HFFc6 (cell line): ENCODE results near the gene NSFL1C. TPM values are rescaled to one million over a fixed set of nuclear protein-coding genes. Genes with fewer than 3 reads are reported as not detected.
"Not testable (repeated sequence)": the region's sequence is repeated elsewhere in the genome, so short reads cannot be mapped to it uniquely, and the experiment has no call there.

Source experiments
- DNase-seq: peaks from one replicate; pipeline ENCODE4 v3.0.0-alpha.2; 2018
- H3K27ac Mint-ChIP-seq: 2 replicates; pipeline ENCODE4 v1.8.0; 2020; ENCODE audit warnings: mild to moderate bottlenecking, mixed read lengths
- H3K27me3 Mint-ChIP-seq: 2 replicates; pipeline ENCODE4 v1.8.0; 2021; ENCODE audit warnings: mild to moderate bottlenecking, moderate library complexity, mixed read lengths; ENCODE audit not compliant: insufficient read depth
- H3K36me3 Mint-ChIP-seq: 2 replicates; pipeline ENCODE4 v1.8.0; 2021; ENCODE audit warnings: low read depth, mixed read lengths
- H3K4me1 Mint-ChIP-seq: 2 replicates; pipeline ENCODE4 v1.8.0; 2020; ENCODE audit warnings: low read depth, mixed read lengths
- H3K4me3 Mint-ChIP-seq: 2 replicates; pipeline ENCODE4 v1.8.0; 2020; ENCODE audit warnings: mild to moderate bottlenecking, moderate library complexity, mixed read lengths
- H3K9me3 Mint-ChIP-seq: 2 replicates; pipeline ENCODE4 v1.8.0; 2020; ENCODE audit warnings: mild to moderate bottlenecking, mixed read lengths
- CTCF ChIP-seq: fragments of 200-600 bp; sonication (generic); IDR thresholded peaks from 2 replicates; pipeline ENCODE4 v1.5.0; 2021; ENCODE audit warnings: antibody characterized with exemption, mild to moderate bottlenecking
- total RNA-seq, 6 experiments: library from RNA; stranded (reverse); fragmentation: NEBNext Ultra II Directional; extraction: Animal tissue kit (Norgen Biotek cat#: 25700); gene quantifications; 2 replicates in 1 of 6; 3 replicates in 5 of 6; pipeline ENCODE4 v1.2.3, GENCODE V29; 2021

NSFL1C gene
- total RNA-seq, 6 experiments from 2014 or later, result 85.4 to 125 (median 103) TPM

GRCh38 chr20:1505871-1506270 is 39.2 kb upstream of the NSFL1C start:
- Mint-ChIP-seq H3K36me3 (no peaks in the 10 kb centered on the region), H3K27me3 (peaks cover 7% of the 10 kb centered on the region), H3K9me3 (no peaks in the 10 kb centered on the region), H3K27ac (peak overlapping the region; percentile 81), H3K4me3 (peak overlapping the region; percentile 60), H3K4me1 (peaks cover 46% of the 10 kb centered on the region)
- TF ChIP-seq CTCF, result no peak
- peak; percentile 58 for DNase-seq

- Mint-ChIP-seq H3K36me3 (no peaks in the 10 kb centered on the region), H3K9me3 (no peaks in the 10 kb centered on the region), H3K27ac (peak overlapping the region; percentile 81), H3K4me3 (peak overlapping the region; percentile 60), H3K27me3 (peaks cover 10% of the 10 kb centered on the region), H3K4me1 (peaks cover 50% of the 10 kb centered on the region)
- TF ChIP-seq CTCF, result no peak
- peak; percentile 74 for DNase-seq
Observed at GRCh38 chr20:1505361-1505760, 38.7 kb upstream of the NSFL1C start.

- TF ChIP-seq CTCF, result peak; percentile 97
- peak; percentile 92 for DNase-seq
- Mint-ChIP-seq H3K4me1 (peaks cover 46% of the 10 kb centered on the region), H3K27me3 (peaks cover 9% of the 10 kb centered on the region), H3K36me3 (no peaks in the 10 kb centered on the region), H3K4me3 (no peak overlapping the region), H3K9me3 (no peaks in the 10 kb centered on the region), H3K27ac (no peak overlapping the region)
Observed at GRCh38 chr20:1503564-1504227, 37.0 kb upstream of the NSFL1C start.

GRCh38 chr20:1500496-1500895 is 33.8 kb upstream of the NSFL1C start:
- Mint-ChIP-seq H3K4me3 (no peak overlapping the region), H3K27me3 (peaks cover 21% of the 10 kb centered on the region), H3K4me1 (peaks cover 26% of the 10 kb centered on the region), H3K27ac (no peak overlapping the region), H3K9me3 (no peaks in the 10 kb centered on the region; the same call in 1 of the 2 replicates), H3K36me3 (no peaks in the 10 kb centered on the region)
- TF ChIP-seq CTCF, result no peak
- DNase-seq, result no peak

GRCh38 chr20:1499528-1500420 is 33.1 kb upstream of the NSFL1C start:
- DNase-seq, result no peak
- no peaks in the 10 kb centered on the region; the same call in 1 of the 2 replicates for H3K9me3 Mint-ChIP-seq
- peaks cover 26% of the 10 kb centered on the region for H3K27me3 Mint-ChIP-seq
- no peak overlapping the region for H3K4me3 Mint-ChIP-seq
- TF ChIP-seq CTCF, result no peak
- H3K4me1 Mint-ChIP-seq, result peaks cover 19% of the 10 kb centered on the region
- H3K27ac Mint-ChIP-seq, result no peak overlapping the region
- no peaks in the 10 kb centered on the region for H3K36me3 Mint-ChIP-seq

- not testable (repeated sequence) for H3K27ac Mint-ChIP-seq, H3K4me3 Mint-ChIP-seq, H3K4me1 Mint-ChIP-seq, H3K36me3 Mint-ChIP-seq, H3K9me3 Mint-ChIP-seq, DNase-seq
- H3K27me3 Mint-ChIP-seq, result peaks cover 38% of the 10 kb centered on the region
Observed at GRCh38 chr20:1497371-1497770, 30.7 kb upstream of the NSFL1C start.
